Upper lobe of left lung (tissue), 6 donors: ENCODE measurements around the gene TMEM165. TPM values are rescaled to one million over a fixed set of nuclear protein-coding genes. Genes with fewer than 3 reads are reported as not detected.

Source experiments
- ATAC-seq, 2 donors: fragments of 200-7000 bp; cut with Tn5 transposase; one replicate each; pipeline ENCODE4 v1.9.1; 2022; ENCODE audit warnings: mild to moderate bottlenecking in 2 of 2, moderate library complexity in 2 of 2; ENCODE audit not compliant: low FRiP score in 2 of 2
- DNase-seq, 2 donors: peaks; one replicate each; pipeline ENCODE4 v3.0.0-alpha.2; 2019 to 2020
- H3K27ac ChIP-seq, 4 donors: fragments of 200-600 bp; sonication (generic); one replicate each; pipeline ENCODE4 v1.5.1; 2016 to 2019
- H3K27me3 ChIP-seq, 4 donors: fragments of 200-600 bp; sonication (generic); one replicate each; pipeline ENCODE4 v1.5.1; 2017 to 2019
- H3K36me3 ChIP-seq, 4 donors: fragments of 200-600 bp; sonication (generic); one replicate each; pipeline ENCODE4 v1.5.1; 2016 to 2019
- H3K4me1 ChIP-seq, 4 donors: fragments of 200-600 bp; sonication (generic); one replicate each; pipeline ENCODE4 v1.5.1; 2018 to 2019
- H3K4me3 ChIP-seq, 4 donors: fragments of 200-600 bp; sonication (generic); one replicate each; pipeline ENCODE4 v1.5.1; 2017 to 2019; ENCODE audit warnings: mild to moderate bottlenecking in 2 of 4, moderate library complexity in 1 of 4
- H3K9me3 ChIP-seq, 4 donors: fragments of 200-600 bp; sonication (generic); one replicate each; pipeline ENCODE4 v1.5.1; 2018 to 2019
- CTCF ChIP-seq, 6 experiments: fragments of 450-650 bp in 4 of 6; fragments of 200-600 bp in 2 of 6; sonication (generic) in 2 of 6; IDR thresholded peaks; one replicate each; pipeline ENCODE4 v1.5.1; 2016 to 2019; ENCODE audit warnings: antibody characterized with exemption in 6 of 6
- EP300 ChIP-seq, 4 donors: sonication (generic); formaldehyde crosslinking; IDR thresholded peaks; one replicate each; pipeline ENCODE4 v1.5.1; 2017; ENCODE audit warnings: antibody characterized with exemption in 4 of 4, control low read depth in 2 of 4
- POLR2A ChIP-seq, 4 donors: fragments of 450-650 bp; IDR thresholded peaks; one replicate each; pipeline ENCODE4 v1.5.1; 2016 to 2017; ENCODE audit warnings: antibody characterized with exemption in 4 of 4, mild to moderate bottlenecking in 2 of 4
- POLR2AphosphoS5 ChIP-seq, 2 donors: sonication (generic); formaldehyde crosslinking; IDR thresholded peaks; one replicate each; pipeline ENCODE4 v1.5.1; 2017; ENCODE audit warnings: antibody characterized with exemption in 2 of 2
- WGBS, 2 donors: methylation state at CpG; one replicate each; pipeline ENCODE4 v1.1.5; 2017 to 2018; 5-methylcytosine and 5-hydroxymethylcytosine counted together
- total RNA-seq, 6 donors: library from RNA; depleted of rRNA in 4 of 6; stranded (reverse); fragments of >200 nt in 4 of 6; gene quantifications; one replicate each; pipeline versions ENCODE4 v1.1.0 to v1.2.1, GENCODE V29; 2016 to 2021
- donor health status: DM: no; HTN: no; CAD: no; lungs with moderate emphysema.
- donor health status: DM: no; HTN: yes; CAD: no; lungs with severe emphysema.

The TMEM165 gene
- total RNA-seq, 6 donors from 2014 or later, result 118 to 312 (median 231) TPM

- TF ChIP-seq EP300 (IDR thresholded peaks at IDR 0.05) (no peak), POLR2A (IDR thresholded peaks at IDR 0.05) (no peak), CTCF (IDR thresholded peaks at IDR 0.05) (no peak), POLR2AphosphoS5 (IDR thresholded peaks at IDR 0.05) (no peak)
- DNase-seq (no peak), ATAC-seq (no peak)
- Histone ChIP-seq H3K9me3 (no peaks in the 10 kb centered on the region), H3K36me3 (no peaks in the 10 kb centered on the region), H3K4me3 (no peak overlapping the region), H3K4me1 (peaks cover 0 to 5% (median 4%) of the 10 kb centered on the region in 4 donors), H3K27ac (no peak overlapping the region), H3K27me3 (no peaks in the 10 kb centered on the region)
- 93% methylated on average over 2 of the region's 2 CpGs for WGBS, 2 donors
These were observed 19.1 kb upstream of the TMEM165 start for GRCh38 chr4:55376698-55377097.

- peak in 1 of 2 donors; percentile 61 for DNase-seq
- 46 to 47% methylated on average over 13 of the region's 13 CpGs for WGBS, 2 donors
- Histone ChIP-seq H3K9me3 (no peaks in the 10 kb centered on the region), H3K4me3 (peak overlapping the region in 2 of 4 donors; percentile 25 to 29), H3K36me3 (no peaks in the 10 kb centered on the region), H3K27me3 (no peaks in the 10 kb centered on the region), H3K27ac (peak overlapping the region; percentile 44 to 56 (median 52)), H3K4me1 (peaks cover 0 to 9% (median 5%) of the 10 kb centered on the region in 4 donors)
- no peak for TF ChIP-seq POLR2A (IDR thresholded peaks at IDR 0.05)
- TF ChIP-seq CTCF (IDR thresholded peaks at IDR 0.05), result no peak
- no peak for TF ChIP-seq POLR2AphosphoS5 (IDR thresholded peaks at IDR 0.05)
- TF ChIP-seq EP300 (IDR thresholded peaks at IDR 0.05), result no peak
- ATAC-seq, result no peak
These were observed 16.9 kb upstream of the TMEM165 start for GRCh38 chr4:55378617-55379467.

- DNase-seq (no peak), ATAC-seq (no peak)
- Histone ChIP-seq H3K36me3 (no peaks in the 10 kb centered on the region), H3K9me3 (no peaks in the 10 kb centered on the region), H3K27ac (no peak overlapping the region), H3K27me3 (no peaks in the 10 kb centered on the region), H3K4me1 (peaks cover 0 to 9% (median 5%) of the 10 kb centered on the region in 4 donors), H3K4me3 (no peak overlapping the region)
- 80 to 85% methylated on average over 2 of the region's 2 CpGs for WGBS, 2 donors
- TF ChIP-seq CTCF (IDR thresholded peaks at IDR 0.05) (no peak), POLR2A (IDR thresholded peaks at IDR 0.05) (no peak), POLR2AphosphoS5 (IDR thresholded peaks at IDR 0.05) (no peak), EP300 (IDR thresholded peaks at IDR 0.05) (no peak)
These were observed 15.2 kb upstream of the TMEM165 start for GRCh38 chr4:55380576-55380975.

GRCh38 chr4:55381502-55381901, 14.3 kb upstream of the TMEM165 start:
- 85 to 89% methylated on average over 7 of the region's 7 CpGs for WGBS, 2 donors
- DNase-seq, result no peak
- TF ChIP-seq POLR2A (IDR thresholded peaks at IDR 0.05) (no peak), CTCF (IDR thresholded peaks at IDR 0.05) (no peak), EP300 (IDR thresholded peaks at IDR 0.05) (no peak), POLR2AphosphoS5 (IDR thresholded peaks at IDR 0.05) (no peak)
- H3K36me3 ChIP-seq, result no peaks in the 10 kb centered on the region
- no peak for ATAC-seq
- no peaks in the 10 kb centered on the region for H3K27me3 ChIP-seq
- no peak overlapping the region for H3K4me3 ChIP-seq
- no peak overlapping the region for H3K27ac ChIP-seq
- H3K4me1 ChIP-seq, result peaks cover 0 to 9% (median 5%) of the 10 kb centered on the region in 4 donors
- no peaks in the 10 kb centered on the region for H3K9me3 ChIP-seq
